ENCODE data around the gene TRMT1.

Gene TRMT1

DNA sequence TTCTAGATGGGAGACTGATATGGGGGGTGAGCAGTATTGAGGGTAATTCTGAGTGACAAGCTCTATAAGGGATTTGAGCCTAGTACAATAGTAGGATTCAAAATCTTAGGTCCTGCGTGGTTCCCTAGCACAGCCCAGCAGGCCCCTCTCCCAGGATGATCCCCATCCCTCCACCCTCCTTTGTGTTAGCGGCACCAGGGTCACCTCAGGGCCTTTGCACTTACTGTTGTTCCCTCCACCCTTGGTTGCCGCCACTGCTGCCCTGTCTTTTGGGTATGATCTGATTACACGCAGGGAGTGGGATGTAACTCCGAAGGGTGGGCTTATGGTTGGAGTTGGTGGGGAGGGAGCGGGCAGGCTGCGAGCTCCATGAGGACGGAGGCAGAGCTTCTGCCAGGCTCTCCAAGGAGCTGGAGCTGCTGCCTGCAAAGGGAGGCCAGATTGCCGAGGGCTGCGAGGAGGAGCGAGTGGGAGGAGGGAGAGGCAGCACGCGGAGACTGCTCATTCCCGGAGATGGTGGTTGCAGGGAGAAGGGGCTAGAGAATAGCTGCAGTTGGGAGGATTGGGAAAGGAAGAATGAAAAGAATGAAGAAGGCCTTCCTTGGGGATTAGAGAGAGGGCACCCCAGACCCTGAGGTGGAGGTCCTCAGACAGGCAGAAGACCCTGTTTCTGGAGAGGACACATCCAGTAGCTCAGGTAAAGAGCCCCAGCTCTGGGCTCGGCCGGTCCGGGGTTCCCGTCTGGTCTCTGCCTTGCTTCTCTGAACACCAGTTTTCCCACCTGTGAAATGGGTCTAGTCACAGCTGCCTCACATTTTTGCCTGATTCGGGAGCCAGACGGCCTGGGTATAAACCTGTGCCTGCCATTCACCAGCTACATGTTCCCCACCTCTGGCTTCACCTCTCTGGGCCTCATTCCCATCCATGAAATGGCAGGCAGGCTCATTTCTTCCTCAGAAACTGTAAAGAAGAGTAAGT is 6.7 kb upstream of the TRMT1 start:
- no peak for DNase-seq

DNA sequence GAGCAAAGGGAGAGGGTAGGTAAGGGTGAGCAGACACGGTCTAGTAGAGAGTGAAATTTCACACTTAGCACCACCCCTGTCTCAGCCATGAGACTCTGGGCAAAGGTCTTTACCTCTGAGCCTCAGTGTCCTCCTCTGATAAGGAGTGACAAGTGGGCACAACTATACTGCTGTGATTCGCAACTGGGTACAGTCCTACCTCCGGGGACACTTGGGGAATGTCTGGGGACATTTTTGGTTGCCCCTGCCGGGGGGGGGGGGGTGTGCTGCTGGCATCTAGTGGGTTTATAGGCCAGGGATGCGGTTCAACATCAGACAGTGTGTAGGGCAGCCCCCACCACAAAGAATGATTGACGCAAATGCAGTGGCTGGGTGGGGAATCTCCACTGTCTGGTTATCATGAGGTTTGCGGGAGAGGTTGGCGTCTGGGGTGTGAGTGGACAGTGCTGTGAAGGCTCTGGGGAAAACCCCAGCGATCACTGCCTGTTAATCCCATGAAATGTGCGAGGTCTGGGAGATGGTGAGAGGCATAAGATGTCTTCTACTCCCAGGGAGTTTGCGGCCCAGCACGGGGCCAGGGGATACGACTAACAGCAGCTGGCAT is 5.8 kb upstream of the TRMT1 start:
- DNase-seq: peak; percentile 15

DNA sequence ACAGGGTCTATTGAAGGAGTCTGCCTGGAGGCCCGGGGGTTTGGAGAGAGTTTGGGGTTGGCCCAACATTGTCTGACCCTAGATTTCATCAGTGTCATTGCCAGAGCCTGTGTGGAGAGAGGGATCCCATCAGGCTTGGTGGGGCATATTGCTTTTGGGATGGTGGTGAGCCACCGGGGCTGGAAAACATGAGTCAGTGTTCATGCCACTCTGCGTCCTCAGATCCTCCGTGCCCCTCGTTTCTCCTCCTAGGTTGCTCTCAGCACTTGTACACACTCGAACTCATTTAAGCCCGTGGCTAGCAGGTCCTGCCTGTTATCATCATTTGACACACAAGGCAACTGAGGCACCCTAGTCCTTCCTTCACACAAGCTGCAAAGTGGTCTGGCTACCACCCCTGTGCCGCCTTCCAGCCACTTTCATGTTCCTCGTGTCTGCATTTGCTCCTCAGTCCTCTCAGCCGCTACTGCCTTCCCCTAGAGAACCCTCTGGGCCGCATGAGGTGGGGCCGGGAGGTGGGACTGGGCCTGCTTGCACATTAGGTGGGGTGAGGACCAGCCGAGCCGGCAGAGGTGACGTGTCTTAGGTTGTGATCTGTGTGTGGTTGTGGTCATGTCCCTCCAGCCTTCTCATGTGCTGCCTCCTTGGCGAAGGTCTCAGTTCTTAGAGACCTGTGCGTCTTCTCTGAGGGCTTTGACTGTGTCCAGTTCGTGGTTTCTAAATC is 5.2 kb upstream of the TRMT1 start:
- no peak for DNase-seq

DNA sequence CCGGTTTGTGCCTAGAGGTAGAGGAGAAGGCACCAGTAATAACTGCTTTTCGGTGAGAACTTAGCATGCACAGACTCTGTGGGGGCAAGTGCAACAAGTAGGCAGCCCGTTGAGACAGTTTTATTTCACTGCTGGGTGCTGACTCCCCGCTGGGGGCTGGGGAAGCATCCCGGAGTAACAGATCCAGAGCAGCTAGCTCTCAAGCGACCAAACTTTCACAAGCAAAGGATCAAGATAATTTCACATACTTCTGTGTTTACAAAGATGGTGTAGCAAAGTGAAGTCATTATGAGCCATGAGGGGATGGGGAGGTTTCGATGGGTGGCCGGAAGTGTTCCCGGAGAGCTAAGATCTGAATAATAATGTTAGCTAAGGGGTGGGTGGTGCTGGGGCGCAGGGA is 4.3 kb upstream of the TRMT1 start:
- DNase-seq: no peak

DNA sequence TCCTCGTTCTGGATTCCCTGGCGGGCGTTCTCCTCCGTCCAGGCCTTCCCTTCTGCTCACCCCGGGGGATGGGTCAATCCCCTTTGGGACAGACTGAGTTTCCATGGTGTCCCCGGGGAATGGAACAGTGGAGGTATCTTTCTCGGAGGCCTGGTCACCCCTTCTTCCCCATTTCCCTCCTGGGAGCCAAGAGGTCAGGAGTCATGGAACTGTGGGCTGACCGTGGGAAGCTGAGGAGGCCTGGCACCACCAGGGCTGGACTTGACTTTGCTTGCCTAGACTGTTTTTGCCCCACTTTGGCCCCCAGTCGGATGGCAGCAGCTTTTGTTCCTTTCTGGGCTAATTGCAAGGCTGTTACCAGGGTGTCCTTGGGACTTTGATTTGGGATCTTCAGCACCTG is 3.5 kb upstream of the TRMT1 start:
- DNase-seq: no peak

- no peak for DNase-seq
Measured at GRCh38 chr19:13119627-13120026, 3.1 kb upstream of the TRMT1 start.

DNA sequence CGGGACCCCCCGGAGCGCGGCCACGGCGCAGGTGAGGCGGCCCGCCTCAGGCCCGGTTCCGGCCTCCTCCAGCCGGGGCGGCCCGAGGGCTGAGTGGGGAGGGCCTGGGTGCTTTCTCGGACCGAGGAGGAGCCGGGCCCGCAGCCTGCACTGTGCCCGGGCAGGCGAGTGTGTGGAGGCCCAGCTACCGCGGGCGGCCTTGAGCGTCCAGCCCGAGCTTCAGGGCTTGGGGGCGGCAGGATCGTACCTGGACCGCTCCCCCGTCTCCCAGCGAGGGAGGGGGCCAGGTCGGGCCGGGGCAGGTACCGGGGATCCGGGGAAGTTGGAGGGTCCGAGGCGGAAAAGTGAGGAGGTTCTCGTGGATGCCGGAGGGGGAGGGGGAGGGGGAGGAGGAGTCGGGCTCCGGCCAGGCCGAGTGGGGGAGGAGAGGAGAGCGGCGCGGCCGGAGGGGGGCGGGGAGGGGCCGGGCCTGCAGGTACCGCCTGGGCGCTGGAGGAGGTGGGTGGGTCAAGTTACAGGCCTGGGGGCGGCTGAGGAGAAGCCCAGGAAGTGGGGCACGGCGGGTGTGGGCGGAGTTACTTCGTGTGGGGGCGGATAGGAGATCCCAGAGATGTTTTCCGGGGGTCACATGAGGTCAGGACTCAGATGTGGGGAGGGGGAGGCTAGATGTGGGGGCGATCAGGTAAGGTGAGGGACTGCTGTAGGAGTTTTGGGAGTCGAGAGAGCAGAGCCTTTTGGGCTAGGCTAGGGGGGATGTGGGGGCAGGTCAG is 2.1 kb upstream of the TRMT1 start:
- DNase-seq: peak; percentile 38

DNA sequence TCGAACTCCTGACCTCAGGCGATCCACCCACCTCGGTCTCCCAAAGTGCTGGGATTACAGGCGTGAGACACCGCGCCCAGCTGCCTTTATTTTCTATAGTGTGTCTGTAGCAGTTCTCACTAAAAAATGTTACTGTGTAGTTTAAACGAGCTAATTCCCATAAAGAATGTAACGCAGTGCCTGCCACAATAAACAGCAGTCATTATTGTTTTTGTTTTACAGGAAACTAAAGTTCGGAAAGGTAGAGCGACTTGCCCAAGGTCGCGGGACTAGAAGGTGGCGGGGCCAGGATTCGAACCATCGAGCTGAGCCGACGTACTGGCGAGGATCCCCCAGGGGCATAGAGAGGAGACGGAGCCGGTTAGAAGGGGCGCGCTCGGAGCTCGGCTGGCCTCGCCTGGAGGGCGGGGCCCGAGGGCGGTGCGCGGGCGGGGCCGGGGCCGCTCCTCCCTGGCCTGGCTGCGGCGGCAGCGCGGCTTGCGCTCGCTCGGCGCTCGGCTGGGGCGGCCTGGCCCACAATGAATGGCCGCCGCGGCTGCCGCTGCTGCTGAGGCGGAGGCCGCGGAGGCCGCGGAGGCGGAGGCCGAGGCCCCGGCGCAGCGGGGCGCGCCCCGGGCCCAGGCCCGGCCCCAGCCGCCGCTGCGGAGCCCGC is 1.4 kb upstream of the TRMT1 start, which contains the start of gene NACC1:
NACC1 (plus strand) TSS at position 493 of the 652 bp plus-strand sequence. CDS start 16,944 bp downstream, outside the sequence.
- peak; percentile 93 for DNase-seq

DNA sequence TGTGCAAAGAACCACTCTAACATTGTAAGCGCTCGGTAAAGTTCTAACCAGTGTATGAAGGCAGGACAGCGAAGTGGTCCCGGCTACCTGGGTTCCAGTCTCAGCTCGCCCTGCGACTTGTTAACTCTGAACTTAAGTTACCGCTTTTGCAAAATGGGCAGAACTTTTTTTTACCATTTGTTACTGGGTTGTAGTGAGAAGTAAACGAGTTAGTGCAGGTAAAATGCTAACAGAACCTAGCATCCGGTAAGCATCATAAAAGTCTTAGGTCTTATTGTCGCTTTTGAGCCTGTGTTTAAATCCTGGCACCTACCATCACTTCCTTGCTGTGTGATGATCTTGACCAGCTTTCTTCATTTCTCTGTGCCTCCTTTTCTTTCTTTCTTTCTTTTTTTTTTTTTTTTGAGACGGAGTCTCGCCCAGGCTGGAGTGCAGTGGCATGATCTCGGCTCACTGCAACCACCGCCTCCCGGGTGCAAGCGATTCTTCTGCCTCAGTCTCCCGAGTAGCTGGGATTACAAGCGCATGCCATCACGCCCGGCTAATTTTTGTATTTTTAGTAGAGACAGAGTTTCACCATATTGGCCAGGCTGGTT is 734 bp upstream of the TRMT1 start:
- no peak for DNase-seq

DNA sequence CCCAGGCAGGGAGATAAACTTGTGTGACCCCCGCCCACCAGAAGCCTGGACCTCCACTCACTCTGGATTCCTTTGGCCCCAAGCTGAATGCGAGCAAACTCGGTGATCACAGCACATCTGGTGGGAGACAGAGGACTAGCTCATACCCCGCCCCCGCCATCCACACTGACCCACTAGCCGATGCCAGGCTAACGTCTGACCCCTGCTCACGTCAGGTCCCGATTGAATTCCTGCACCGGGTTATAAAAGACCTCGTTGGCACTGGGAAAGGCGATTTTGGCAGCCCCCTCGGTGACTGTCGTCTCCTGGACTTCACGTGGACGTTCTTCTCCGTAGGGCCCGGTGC is 631 bp downstream of the TRMT1 start:
- no peak for DNase-seq

DNA sequence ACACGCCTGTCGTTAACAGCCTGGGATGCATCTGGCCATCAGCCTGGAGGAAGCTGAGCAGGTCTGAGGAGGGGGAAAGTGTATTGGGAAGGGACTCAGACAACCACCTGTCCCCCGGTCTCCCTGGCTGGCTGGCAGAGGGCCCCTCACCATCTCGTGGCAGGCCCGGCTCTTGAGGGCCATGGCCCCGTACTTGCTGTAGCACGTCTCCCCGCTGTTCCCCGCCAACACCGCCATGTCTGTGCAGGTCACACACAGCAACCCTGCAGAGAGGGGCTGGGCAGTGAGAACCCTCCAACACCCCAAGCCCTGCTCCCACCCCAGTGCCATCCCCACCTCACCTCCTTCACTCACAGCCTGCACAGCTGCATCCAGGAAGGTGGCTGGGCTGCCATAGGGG is 4.0 kb downstream of the TRMT1 start:
- no peak for DNase-seq

DNA sequence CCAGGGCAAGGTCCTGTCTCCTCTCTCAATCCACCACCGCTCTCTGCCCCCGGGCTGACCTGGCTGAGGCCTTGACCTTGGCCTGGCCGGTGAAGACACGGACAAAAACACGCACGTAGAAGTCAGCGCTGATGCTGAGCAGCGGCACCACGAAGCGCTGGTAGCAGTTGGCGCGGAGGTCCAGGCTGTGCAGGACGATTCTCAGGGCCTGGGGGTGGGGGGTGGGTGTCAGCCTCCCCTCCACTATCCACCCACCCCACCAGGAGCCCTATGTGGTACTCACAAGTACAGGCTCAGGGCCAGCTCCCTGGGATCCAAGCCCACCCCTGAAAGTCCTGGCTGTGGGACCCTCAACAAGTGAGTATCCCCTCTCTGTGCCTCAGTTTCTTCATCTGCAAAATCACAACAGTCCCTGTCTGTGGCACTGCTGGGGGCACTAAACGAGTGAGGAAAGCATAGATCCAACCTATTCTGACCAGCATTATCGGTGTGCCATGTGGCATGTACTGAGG is 6.4 kb downstream of the TRMT1 start:
- no peak for DNase-seq

- no peak for DNase-seq
Measured at GRCh38 chr19:13109361-13110098, 7.0 kb downstream of the TRMT1 start.

DNA sequence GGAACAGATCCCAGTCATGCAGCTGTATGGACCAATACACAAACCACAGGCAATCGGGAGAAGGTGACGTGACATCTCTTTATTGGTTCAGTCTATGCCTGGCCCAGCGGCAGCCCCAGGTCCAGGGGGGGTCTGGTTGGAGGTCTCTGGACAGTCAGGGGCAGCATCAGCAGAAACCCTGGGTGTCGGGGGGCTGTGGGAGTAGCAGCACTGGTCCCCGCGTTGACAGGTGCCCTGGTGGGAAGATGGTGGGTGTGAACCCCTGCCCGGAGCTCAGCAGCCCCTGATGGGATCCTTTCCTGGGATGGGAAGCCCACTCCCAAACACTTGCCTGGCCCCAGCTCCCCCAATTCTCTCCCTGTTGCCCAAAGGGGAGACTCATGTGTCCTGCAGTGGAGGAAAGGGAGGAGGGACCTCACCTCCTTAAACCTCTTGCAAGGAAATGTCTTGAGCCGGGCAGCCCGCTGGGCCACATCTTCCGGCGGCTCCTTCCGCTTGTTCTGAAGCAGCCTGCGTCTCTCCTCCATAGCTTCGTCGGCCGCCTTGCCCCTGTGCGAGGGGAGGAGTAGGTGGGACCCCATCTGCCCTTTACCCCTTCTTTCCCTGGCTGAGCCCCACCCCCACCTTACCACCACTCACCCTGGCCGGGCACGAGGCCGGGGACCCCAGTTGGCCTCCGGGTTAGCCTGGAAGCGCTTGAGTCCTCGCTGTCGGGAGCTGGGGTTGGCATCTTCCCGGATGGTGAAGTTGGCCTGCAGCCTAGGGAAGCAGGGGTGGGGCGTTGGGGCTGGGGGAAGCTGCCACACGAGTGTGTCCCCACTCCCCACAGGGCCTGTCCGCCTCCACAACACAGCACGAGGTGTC is 11.5 kb downstream of the TRMT1 start:
- DNase-seq: peak; percentile 19

- DNase-seq: peak; percentile 73
Measured at GRCh38 chr19:13104360-13104847, 12.1 kb downstream of the TRMT1 start.

- no peak for DNase-seq
Measured at GRCh38 chr19:13103581-13104359, 12.8 kb downstream of the TRMT1 start.

DNA sequence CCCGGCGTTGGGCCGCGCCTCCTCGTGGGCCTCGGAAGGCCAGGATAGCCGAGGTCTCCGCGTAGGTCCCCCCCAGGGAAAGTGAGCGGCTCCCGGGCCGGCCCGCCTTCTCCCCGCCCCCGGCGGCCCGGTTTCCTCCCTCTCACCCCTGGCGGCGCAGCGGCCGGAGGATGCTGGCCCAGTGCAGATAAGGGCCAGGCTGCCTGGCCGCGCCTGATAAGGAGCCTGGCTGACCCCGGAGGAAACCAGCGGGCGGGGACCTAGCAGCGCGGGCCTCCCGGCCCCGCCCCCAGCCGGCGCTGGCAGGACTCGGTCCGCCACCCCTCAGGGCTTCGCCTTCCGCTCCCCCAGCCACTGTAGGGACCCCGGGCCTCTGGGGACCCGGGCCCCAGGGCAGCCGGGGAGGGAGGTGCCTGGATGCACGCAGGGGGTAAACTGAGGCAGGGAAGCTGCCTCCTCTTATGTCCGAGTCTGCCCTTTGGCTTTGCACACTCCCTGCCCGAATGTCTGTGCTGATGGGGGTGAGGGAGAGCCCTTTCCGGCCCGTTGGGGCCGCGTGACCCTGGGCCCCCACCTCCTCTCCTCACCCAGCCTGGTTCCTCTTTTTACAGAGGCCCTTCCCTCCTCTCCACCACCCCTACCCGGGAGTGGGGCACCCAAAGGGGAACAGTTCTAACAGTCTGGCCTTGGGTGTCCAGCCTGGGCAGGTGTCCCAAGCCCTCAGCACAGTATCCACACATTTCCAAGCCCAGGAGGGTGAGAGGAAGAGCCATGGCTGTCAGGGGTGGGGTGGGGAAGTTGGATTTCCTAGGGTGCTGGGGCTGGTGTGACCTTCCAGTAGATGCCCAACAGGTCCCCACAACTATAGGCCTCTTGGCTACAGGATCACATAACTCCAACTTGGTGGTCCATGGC is 13.6 kb downstream of the TRMT1 start, which contains the start of gene LYL1:
LYL1 (minus strand) TSS at position 193 of the 915 bp plus-strand sequence. CDS start 1,687 bp downstream, outside the sequence.
- peak; percentile 40 for DNase-seq

DNA sequence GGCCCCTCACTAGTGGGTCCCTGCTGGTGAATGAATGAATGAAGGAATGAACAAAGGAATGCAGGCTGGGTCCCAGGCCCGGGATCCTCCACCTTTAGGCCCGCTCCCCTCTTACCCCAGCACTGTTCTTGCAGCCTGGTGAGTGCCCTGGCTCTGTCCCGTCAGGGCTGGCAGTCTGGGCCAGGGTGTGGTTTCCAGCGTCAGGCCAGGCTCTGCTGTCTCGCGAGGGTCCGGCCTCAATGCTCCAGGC is 14.2 kb downstream of the TRMT1 start:
- no peak for DNase-seq
